Stimulated activated CD4-positive, alpha-beta T cell treated with anti-CD3 and anti-CD28 coated beads, Interleukin-12 subunit alpha, Interleukin-12 subunit beta, amount 100 ng/mL, for 4 hours (primary cell): ENCODE results near the gene SETBP1.
"Not testable (repeated sequence)": the region's sequence is repeated elsewhere in the genome, so short reads cannot be mapped to it uniquely, and the experiment has no call there.

Experiments used
- DNase-seq: peaks from one replicate; pipeline ENCODE4 v3.0.0-alpha.2; 2020

Gene SETBP1

DNA sequence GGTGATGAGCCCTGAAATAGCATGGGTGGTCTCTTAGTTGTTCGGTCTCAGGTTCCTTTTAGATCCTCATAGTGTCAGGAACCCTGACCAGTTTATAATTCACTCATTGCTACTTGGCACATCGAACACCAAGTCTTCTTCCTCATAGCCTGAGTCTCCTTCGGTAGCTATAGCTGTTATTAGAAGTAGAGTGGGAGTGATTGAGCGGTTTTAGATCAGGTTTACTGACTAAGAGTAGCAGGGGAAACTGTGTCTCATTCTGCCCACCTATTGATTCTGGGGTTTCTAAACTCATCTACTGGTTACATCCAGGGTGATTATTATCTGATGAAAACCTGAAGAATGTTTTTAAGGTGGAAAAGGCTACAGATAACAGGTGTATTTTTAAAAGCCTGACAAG, 114.6 kb downstream of the SETBP1 start:
- DNase-seq = no peak

DNA sequence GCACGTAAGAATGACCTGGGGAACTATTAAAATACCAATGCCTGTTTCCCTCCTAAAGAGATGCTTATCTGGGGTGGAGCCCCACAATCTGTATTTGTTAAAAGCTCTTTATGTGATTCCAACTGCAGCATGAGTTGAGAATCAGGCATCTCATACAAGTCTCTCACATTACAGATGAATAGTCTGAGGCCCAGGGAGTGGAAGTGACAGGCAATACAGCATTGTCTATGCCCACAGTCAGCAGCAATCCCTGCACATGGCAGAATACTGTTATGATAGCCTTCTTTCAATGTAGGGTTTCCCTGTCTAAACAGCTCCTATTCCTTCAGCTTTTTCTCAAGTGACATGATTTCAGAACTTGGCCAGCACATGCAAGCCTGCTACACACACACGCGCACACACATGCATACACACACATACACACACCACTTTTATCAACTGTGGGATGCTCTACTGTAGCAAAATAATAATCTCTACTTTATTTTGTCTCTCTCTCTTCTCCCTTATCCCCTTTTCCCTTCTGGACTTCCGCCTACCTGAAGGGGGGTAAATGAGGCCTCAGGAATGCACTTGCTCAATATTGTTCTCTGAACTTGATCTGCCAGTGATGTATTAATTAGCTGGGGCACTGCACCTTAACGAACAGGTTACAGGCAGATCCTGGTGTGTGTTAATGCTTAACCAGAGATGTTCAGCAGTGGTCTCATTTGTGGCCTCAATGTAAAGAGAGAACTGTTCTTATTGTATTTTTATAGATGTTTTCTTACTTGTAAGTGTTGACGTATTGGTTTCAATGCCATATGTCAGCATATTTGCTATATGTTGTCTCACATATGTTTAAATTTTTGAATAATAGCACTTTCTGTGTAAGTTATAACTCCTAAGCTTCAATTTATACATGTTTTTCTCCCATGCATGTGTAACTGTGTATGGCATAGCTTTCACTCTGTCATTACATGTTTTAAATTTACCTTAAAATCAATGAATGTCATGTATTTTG, 116.0 kb downstream of the SETBP1 start:
- no peak for DNase-seq

DNA sequence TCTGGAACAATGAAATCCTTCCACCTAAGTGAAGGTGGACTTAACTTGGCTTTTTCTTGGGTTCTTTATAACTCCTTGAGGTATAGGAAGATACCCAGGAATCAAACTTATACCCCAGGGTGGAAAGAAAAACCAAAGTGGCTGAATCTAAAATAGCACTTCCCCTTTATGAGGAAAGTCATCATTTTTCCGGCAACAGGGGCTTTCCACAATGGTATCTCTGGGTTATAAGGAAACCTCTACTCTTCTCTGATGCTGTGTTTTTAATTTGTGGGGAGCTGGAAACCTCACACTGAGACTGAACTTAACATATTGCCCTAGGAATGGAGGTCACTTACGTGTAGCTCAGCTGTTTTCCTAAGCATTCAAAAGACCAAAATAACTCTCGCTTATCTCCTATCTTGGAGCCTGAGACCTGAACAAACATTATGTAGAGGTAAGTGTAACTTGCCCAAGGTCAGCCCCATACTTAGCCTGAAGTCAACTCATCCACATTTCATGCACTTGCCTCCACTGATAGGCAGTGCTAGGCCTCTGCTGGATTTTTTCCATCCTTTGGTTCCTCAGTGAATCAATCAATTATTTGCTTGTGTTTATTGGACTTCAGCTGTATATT, 117.9 kb downstream of the SETBP1 start:
- no peak for DNase-seq

DNA sequence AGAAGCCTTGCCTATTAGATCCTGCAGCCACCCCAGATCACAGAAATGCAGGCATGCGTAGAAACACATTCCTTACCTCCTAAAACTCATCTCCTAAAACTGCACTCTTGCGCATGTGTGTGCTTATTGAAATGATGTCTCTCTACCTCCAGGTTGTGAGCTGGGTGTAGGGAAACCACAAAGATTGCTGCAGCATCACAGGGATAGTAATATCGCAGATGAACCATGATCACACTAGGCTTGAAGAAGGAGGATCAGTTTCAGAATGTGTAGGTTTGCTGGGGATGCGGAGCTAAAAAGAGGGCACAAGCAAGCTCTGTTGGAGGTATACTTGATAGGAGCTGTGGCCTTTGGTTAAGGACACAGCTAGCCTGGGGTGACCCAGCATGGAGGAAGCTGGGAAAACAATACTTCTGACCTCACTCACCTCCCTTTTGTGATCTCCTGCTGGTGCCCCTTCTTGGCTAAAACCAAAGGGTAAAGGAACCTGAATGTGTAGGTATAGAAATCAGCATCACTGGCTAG, 118.8 kb downstream of the SETBP1 start:
- no peak for DNase-seq

DNA sequence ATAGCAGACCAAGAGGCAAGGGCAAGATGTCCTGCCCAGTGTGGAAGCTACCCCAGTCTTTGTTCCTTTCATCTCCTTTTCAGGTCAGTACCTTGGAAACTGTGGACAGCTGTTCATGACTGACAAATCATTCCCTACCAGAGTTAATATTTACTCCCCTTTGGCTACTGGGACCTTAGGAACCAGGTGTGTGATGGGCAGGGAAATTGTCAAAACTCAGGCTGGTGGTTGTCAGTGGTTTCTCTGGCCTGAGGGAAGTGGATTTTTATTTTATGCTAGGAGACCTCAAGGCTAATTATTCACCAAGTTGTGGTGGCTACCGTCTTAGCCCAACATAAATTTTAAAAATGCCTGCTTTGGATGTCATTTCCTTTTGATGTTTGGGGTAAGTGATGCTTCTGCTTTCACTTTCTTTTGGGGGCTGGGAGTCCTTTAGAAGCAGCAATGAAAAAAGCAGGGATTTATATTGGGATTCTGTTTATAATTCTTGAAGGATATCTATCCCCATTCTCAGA, 119.3 kb downstream of the SETBP1 start:
- no peak for DNase-seq

DNA sequence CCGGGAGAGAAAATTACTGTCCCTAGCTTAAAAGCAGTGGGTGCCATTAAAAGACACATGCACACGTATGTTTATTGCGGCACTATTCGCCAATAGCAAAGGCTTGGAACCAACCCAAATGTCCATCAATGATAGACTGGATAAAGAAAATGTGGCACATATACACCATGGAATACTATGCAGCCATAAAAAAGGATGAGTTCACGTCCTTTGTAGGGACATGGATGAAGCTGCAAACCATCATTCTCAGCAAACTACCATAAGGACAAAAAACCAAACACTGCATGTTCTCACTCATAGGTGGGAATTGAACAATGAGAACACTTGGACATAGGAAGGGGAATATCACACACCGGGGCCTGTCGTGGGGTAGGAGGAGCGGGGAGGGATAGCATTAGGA, 120.1 kb downstream of the SETBP1 start:
- DNase-seq = not testable (repeated sequence)

DNA sequence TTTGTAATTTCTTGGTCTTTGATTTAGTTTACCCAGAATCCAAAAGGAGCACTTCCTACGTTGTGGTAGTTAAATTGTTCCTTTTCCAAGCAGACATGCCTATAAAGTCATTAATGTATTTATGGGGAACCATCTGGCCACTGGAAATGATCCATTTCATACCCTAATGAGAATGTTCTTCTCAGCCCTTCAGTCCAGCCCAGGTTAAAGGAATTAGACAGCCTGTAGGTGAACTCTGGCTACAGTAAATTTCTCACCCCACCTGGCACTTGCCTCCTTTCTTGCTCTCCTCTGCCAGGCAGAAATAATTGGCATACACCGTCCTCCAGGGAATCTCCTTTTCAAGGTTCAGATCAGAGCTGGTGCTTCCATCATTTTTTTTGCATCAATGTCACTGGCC, 121.1 kb downstream of the SETBP1 start:
- DNase-seq = no peak

DNA sequence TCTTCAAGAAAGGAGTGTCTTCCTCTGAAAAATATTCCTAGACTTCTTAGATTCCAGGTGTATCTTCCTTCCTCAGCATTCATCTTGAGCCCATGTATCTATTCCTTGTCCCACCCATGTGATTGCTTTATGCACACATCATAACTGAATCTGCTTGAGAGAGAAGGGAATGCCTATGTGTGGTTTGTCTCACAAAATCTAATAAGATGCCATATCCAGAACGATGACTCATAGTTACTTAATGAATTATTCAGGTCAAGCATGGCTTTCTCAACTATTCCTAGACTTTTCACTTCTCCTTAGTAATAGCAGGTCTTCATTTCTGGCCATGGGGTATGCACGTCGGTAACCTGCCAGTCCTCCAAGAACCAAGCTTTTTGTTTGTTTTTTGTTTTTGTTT, 121.8 kb downstream of the SETBP1 start:
- no peak for DNase-seq

DNA sequence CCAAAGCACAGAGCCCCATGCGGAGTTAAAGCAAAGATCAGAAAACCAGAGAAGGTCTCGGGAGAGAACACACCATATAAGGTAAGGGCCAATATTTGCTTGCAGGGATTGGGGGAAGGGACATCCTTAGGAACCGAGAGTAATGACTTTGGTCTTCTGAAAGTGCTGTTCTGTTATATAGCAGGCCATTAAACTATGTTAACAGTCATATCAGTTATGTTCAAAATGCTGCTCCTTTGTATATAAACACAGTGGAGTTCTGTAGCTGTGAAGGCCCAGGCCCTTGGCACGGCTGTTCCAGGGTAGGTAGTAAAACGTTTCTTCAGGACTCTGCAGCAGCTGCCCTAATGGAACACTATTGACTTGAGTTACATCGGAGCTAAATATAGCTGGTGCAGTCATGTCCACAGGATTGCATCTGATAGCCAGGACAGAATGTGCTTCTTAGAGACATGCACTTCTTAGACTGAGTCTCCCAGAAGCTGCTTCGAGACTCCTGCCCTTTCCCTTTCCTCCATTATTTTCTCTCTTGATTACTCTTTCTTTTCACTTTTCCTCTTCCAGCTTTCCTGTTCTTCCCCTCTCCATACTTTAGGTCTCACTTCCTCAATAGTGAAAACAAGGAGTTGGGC, 122.4 kb downstream of the SETBP1 start:
- no peak for DNase-seq

DNA sequence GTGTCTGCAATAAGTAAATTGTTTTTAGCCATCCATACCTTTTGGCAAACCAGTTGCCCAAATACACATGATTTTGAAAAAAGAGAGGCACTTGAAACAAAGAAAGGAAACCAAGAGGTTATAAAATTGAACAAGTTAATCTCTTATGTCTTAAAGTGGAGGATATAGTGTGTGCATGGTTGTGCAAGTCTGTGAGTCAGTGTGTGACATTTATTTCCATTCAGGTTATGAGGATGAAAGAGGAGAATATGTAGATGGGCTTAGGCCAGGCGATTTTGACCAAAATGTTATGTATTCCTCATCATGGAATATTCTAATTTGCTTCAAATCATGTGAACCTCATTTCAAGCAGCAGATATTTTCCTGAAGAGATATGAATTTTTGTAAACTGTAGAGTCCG, 123.3 kb downstream of the SETBP1 start:
- no peak for DNase-seq

DNA sequence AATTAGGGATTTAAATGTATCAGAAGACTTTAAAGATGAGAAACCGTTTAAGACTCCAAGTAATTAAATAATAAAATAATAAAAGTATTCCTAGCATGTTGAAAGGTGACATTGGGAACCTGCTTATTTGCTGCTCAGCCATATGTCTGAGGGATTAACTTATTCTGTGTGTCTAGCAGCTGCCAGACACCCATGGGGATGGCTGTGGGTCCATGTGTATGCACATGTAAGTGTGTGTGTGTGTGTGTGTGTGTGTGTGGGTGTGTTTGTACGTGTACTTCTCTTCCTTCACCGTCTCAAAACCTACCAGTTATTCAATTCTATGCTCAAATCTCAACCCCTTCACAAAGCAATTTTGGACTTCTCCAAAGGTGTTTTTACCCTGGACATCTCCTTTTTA, 124.5 kb downstream of the SETBP1 start:
- DNase-seq = no peak

DNA sequence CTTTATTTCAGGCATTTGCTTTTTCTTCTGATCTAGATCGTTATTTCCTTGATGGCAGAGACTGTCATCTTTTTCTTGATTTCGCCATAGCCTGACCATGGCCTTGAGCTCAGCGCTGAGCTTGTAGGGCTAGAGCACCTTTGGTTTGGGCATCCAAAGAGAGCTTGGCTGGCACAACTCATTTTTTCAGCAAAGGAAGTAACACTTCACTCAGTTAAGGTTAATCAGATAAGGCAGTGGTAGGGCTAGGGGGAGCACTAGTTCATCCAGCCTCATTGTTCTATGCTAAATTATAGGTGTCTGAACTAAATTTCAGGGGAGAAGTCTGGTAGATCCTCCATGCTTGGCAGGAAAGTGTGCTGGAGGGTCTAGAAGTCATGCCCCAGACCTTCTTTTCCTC, 125.0 kb downstream of the SETBP1 start:
- DNase-seq = no peak

DNA sequence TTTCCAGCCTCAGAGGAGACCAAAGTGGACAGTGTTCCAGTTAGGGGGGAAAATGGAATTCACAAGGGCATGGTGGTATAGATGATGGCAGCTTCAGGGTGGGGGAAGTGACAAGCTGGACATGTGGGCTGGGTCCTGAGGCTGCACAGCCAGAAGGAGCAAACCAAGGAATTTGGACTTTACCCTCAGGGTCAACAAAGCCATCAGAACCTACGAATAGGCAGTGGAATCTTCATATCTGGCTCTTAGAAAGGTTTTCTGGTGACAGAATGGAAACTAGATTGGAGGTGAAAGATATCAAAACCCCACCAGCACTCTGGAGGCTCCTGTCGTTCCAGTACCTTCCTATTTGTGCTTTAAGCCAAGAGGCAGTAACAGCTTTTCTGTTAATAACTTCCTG, 127.1 kb downstream of the SETBP1 start:
- DNase-seq = no peak

DNA sequence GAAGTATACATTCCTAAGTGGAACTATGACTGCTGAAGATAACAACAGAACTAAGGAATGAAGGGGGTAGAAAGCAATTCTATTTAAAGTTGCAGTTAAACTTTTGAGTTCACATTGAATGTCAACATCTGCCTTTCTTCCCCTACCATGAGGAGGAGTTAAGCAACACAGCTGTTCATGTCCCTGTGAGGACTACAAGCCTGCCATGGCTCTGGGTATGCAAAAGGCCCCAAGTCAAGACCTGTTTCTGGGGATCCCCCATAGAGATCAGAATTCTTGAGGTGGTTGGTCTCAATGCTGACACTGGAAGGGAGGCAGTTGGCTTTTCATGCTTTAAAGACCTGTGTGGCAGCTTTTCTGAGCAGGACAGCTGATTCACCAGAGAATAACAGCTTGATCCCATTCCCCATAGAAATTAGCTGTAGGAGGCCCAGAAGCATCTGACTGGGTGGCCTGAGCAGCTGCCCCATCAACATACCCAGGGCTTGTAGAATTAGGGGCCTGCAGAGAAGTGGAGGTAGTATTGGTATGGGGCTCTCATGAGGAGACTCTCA, 131.0 kb downstream of the SETBP1 start:
- no peak for DNase-seq

DNA sequence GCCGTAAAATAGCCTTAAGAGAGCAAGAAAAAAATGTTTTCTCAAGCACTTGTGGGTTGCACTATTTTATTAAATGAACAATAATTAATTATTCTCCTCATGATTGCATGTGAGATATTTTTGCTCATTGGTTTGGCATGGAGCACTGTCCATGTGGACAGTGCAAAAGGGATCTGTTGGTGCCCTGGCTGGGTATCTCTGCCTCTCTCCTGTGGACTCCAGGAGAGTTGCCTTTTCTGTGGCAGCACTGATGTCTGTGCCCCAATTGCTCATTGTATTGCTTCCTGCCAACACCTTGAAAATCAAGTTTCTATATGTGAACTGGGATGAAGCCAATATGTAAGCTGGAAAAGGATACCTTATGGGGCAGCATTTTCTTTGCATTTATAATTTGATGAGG, 131.7 kb downstream of the SETBP1 start:
- no peak for DNase-seq

DNA sequence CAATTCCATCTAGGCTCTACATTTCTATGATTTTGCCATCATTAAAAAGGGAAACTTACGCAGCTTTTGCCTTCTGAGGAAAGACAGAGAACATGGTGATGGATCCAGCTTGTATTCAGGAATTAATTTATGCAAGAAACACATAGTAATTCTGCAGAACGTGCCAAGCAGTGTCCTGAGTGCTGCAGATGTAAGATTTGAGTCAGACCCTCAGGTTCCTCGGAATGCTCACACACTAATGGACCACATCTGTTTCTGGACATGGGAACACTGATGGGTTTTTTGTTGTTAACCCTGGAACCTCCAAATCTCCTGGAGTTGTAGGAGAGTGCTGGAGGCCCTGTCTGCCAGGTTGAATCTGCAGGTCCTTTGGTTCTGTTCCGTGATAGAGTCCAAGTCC, 132.9 kb downstream of the SETBP1 start:
- DNase-seq = no peak

DNA sequence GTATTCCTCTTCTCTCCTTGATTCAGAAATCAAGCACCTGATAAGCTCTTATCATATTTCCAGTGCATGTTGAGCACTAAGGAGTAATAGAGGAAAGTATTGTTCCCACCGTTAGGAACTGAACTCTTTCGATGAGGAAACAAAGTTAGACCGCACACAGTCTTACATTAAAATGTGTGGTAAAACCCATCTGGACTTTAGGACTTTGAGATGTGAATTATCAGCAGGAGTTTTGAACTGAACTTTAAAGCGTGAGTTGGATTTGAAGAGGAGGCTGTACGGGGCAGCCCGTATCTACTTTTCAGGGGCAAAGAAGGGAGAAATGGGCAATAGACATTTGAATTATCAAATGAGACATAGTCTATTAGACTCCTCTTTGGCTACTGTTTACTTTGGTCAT, 134.4 kb downstream of the SETBP1 start:
- no peak for DNase-seq

DNA sequence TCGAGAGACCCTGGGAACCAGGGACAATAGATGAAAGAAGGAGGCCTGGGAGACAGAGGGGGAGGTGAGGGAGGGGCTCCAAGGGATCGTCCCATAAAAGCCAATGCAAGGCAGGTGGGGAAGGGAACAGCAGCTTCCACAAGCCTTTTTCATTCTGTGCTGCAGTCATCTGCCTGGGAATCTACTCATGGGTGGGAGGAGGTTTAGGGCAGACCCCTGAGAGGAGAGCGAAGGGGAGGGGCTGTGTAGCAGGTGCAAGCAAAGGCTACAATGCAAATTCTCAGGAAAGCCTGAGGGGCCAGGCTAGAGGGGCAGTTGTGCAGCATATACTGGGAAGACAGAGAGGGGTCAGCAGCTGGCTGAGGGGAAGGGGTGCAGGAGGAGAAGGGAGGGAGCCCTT, 135.4 kb downstream of the SETBP1 start:
- no peak for DNase-seq

DNA sequence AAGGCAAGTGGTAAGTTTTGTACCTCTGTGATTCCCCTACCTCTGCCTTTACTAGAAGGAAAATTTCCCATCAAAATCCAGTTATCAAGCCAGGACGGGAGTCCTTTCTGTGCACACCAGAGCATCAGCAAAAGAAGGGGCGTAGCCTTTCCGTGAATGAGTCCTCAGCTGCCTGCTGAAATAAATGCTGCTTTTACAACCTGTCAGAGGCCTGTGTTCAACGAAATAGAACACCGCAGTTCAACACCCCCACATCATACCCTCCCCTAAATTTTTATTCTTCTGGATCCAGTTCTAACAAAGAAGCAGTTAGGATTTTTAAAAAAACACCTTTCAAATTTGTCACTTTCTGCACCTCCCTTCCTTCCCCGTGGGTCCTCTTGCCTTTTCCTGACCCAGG, 135.8 kb downstream of the SETBP1 start:
- no peak for DNase-seq

DNA sequence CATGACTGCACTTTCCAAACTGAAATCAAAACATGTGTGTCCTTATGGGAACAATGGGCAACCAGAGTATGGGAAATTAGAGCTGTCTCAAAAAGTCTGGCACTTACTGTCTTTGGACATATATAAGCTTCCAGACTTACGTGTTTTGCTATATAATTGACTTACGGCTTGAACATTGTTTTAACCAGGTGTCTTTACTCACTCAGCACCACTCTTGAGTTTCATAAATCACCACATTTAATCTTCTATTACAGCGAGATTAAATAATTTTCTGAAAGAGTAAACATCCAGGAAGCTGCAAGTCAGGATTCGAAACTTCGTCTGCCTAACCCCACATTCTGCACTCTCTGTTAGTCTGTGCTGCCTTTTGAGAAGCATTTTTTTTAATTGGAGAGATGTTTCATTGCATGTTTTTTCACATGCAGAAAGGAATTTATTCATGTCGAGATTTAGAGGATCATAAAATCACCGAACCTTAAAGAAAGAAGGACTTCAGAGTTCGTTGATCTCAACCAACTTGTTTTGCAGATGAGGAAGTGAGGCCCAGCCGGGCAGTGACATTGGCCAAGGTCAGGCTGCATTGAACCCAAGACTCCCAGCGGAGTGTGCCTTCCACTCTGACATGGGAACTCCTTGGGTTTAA, 137.3 kb downstream of the SETBP1 start:
- DNase-seq = no peak

DNA sequence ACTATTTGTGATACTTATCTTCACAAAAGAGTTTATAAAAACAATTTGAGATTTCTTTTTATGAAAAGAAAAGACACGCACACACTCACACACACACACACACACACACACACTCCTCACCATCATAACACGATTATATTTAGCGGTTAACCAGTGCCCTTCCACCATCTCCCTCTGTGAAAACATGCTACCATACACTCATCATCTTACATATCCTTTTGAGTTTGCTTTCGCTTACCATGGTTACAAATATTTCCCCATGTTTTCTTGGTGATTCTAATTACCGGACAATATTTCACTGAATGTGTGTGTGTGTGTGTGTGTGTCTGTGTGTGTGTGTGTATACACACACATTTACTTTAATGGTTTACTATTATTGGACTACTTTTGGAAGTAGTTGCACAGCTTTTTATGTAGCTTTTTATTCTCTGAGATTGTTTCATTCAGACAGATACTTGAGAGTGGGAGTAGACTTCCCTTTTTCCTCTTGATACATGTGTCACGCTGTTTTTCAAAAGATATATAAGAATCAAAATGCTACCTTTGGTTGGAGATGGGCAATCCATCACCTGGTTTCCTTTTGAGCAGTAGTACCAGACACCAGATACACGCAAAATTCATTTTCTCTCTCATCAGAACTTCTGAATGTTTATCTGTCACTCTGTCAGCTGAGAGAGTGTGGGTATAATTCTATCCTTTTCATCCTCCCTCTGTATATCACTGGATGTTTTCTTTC, 138.1 kb downstream of the SETBP1 start:
- no peak for DNase-seq

DNA sequence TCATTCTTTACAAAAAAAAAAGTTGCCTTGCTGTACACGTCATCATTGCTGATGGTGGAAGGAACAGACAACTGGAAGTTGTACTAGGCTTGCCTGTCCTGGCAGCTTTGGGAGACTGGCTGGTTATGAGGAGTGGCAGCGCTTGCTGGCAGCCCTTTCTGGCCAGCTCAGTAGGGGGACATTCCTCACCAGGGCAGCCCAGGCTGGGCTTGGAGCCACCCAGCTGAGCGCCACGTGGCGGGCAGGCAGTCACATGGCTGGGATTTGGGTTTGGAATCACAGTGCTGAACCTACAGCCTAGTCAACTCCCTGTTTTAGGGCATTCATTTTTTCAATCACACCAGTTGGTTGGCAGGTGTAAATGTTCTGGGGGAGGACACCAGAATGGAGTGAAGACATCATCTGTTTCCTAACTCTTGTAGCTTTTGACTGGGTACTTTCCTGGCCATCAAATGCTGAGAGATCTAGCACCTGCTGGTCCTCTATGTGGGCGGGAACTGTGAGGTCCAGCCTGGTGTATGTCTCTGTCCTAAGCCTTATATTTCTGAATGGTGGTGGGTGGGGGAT, 139.3 kb downstream of the SETBP1 start:
- DNase-seq = no peak
